Pancreas (tissue), 10 donors: ENCODE measurements around the gene PAX9. TPM values are rescaled to one million over a fixed set of nuclear protein-coding genes. Genes with fewer than 3 reads are reported as not detected.

Experiments
- ATAC-seq, 4 donors: fragments of 200-7000 bp; cut with Tn5 transposase; one replicate each; pipeline versions ENCODE4 v1.8.0 to v1.9.1; 2020; ENCODE audit warnings: mild to moderate bottlenecking in 4 of 4, moderate library complexity in 4 of 4
- DNase-seq, 6 donors: peaks; one replicate each; pipeline ENCODE4 v3.0.0-alpha.2; 2020
- FAIRE-seq: peaks from 2 replicates; lab custom pipeline; 2012; peaks lifted over from hg19 to GRCh38; lab: Jason Lieb, UNC
- H3K27ac ChIP-seq, 4 donors: fragments of 200-600 bp; sonication (generic); 1 replicate in 3 of 4; 2 replicates in 1 of 4; pipeline versions ENCODE4 v1.5.0 to v1.8.0; 2020
- H3K27me3 ChIP-seq, 4 donors: fragments of 200-600 bp; one replicate each; pipeline ENCODE4 v1.8.0; 2021
- H3K36me3 ChIP-seq, 3 donors: fragments of 200-600 bp; sonication (generic) in 1 of 3; one replicate each; pipeline versions ENCODE4 v1.5.0 to v1.8.0; 2020 to 2021
- H3K4me1 ChIP-seq, 3 donors: fragments of 200-600 bp; one replicate each; pipeline ENCODE4 v1.8.0; 2021
- H3K4me3 ChIP-seq, 4 donors: fragments of 200-600 bp; sonication (generic) in 2 of 4; one replicate each; pipeline versions ENCODE4 v1.5.0 to v1.8.0; 2020 to 2021
- H3K9me3 ChIP-seq, 4 donors: fragments of 200-600 bp; one replicate each; pipeline ENCODE4 v1.8.0; 2021
- CTCF ChIP-seq, 4 donors: fragments of 200-600 bp; sonication (generic) in 3 of 4; IDR thresholded peaks; one replicate each; pipeline versions ENCODE4 v1.5.0 to v1.8.0; 2021; ENCODE audit warnings: antibody characterized with exemption in 4 of 4
- WGBS, 2 donors: extraction: QIAGEN DNeasy Blood & Tissue Kit; methylation state at CpG; one replicate each; pipeline ENCODE4 v1.1.7; 2013; 5-methylcytosine and 5-hydroxymethylcytosine counted together
- intact Hi-C, 3 donors: fragments of 100-400 bp; cut with DNase I; formaldehyde crosslinking; loops; one replicate each; pipeline versions ENCODE4 v1.11.1 to v1.14.2; 2022
- polyA plus RNA-seq, 2 donors: library from polyadenylated mRNA; stranded (reverse); fragments of 200-250 nt; gene quantifications; one replicate each; pipeline ENCODE4 v1.2.3, GENCODE V29; 2013
- total RNA-seq, 6 donors: library from RNA; stranded (reverse); fragmentation: NEBNext Ultra II Directional in 4 of 6; extraction: Animal tissue kit (Norgen Biotek cat#: 25700) in 4 of 6; gene quantifications; one replicate each; pipeline versions ENCODE4 v1.2.1 to v1.2.4, GENCODE V29; 2021 to 2023
- donor health status: healthy with polysubstance abuse.
- donor health status: DM: no; HTN: no; CAD: no; lungs with moderate emphysema.
- donor health status: DM: no; HTN: no; CAD: no.
- donor health status: control.
- donor health status: control.
- donor health status: Bipolar disorder and iron deficiency.
- donor health status: DM: yes; HTN: yes; CAD: no.
- donor health status: DM: no; HTN: no; CAD: no.
- donor health status: DM: no; HTN: no; CAD: no.
- donor health status: DM: yes; HTN: yes; CAD: no.

PAX9 gene
- total RNA-seq (under 1 TPM in 3 of 6 donors, not detected in 3; 0.09 to 0.23 (median 0.22) TPM), polyA plus RNA-seq (under 1 TPM in 1 of 2 donors, not detected in 1; 0.04 TPM)

- Histone ChIP-seq H3K27ac (no peak within 1 kb of the TSS), H3K27me3 (peaks cover 4 to 74% (median 19%) of the 10 kb centered on the region in 4 donors), H3K4me3 (peak within 1 kb of the TSS; percentile 17 to 52 (median 27)), H3K4me1 (peaks cover 7 to 23% (median 16%) of the 10 kb centered on the region in 3 donors), H3K36me3 (no peaks in the 10 kb centered on the region), H3K9me3 (no peaks in the 10 kb centered on the region)
- no peak for FAIRE-seq
- WGBS, 2 donors, result 1 to 2% methylated on average over 40 to 44 of the region's 44 CpGs
- intact Hi-C loops, result no loop called here
- peak; percentile 76 to 93 (median 87) for DNase-seq
- ATAC-seq, result peak; percentile 95 to 97 (median 96)
- no peak for TF ChIP-seq CTCF (IDR thresholded peaks at IDR 0.05)
These were observed at the start of gene PAX9 for GRCh38 chr14:36661506-36662257. Gene PAX9 (plus strand): TSS chr14:36661860. CDS start chr14:36662090, 230 bp downstream.

- TF ChIP-seq CTCF (IDR thresholded peaks at IDR 0.05), result no peak
- intact Hi-C loops, result no loop called here
- H3K27ac ChIP-seq, result no peak overlapping the region
- no peak overlapping the region for H3K4me3 ChIP-seq
- 50 to 54% methylated on average over 5 of the region's 5 CpGs for WGBS, 2 donors
- no peak for DNase-seq
- no peak for ATAC-seq
- no peak for FAIRE-seq
- H3K27me3 ChIP-seq, result no peaks in the 10 kb centered on the region
- H3K36me3 ChIP-seq, result no peaks in the 10 kb centered on the region
- no peaks in the 10 kb centered on the region for H3K9me3 ChIP-seq
- no peaks in the 10 kb centered on the region for H3K4me1 ChIP-seq
These were observed 43.8 kb upstream of the PAX9 start for GRCh38 chr14:36617824-36618223.

- FAIRE-seq, result no peak
- H3K4me1 ChIP-seq, result no peaks in the 10 kb centered on the region
- H3K9me3 ChIP-seq, result no peaks in the 10 kb centered on the region
- no peak overlapping the region for H3K27ac ChIP-seq
- H3K4me3 ChIP-seq, result no peak overlapping the region
- intact Hi-C loops, result no loop called here
- no peaks in the 10 kb centered on the region for H3K36me3 ChIP-seq
- H3K27me3 ChIP-seq, result no peaks in the 10 kb centered on the region
- ATAC-seq, result no peak
- DNase-seq, result no peak
- 24 to 48% methylated on average over 2 of the region's 2 CpGs for WGBS, 2 donors
- no peak for TF ChIP-seq CTCF (IDR thresholded peaks at IDR 0.05)
These were observed 43.0 kb upstream of the PAX9 start for GRCh38 chr14:36618641-36619040.

GRCh38 chr14:36619131-36619530 lies 42.5 kb upstream of the PAX9 start:
- no peak for FAIRE-seq
- WGBS, 2 donors, result 56 to 65% methylated on average over 3 of the region's 3 CpGs
- Histone ChIP-seq H3K4me3 (no peak overlapping the region), H3K27ac (no peak overlapping the region), H3K4me1 (no peaks in the 10 kb centered on the region), H3K9me3 (no peaks in the 10 kb centered on the region), H3K36me3 (no peaks in the 10 kb centered on the region), H3K27me3 (no peaks in the 10 kb centered on the region)
- intact Hi-C loops, result no loop called here
- no peak for ATAC-seq
- DNase-seq, result no peak
- no peak for TF ChIP-seq CTCF (IDR thresholded peaks at IDR 0.05)

GRCh38 chr14:36619853-36620252 lies 41.8 kb upstream of the PAX9 start:
- WGBS, 2 donors, result 67 to 77% methylated on average over 2 of the region's 2 CpGs
- ATAC-seq (no peak), DNase-seq (no peak), FAIRE-seq (no peak)
- intact Hi-C loops, result no loop called here
- no peaks in the 10 kb centered on the region for H3K4me1 ChIP-seq
- no peaks in the 10 kb centered on the region for H3K36me3 ChIP-seq
- no peaks in the 10 kb centered on the region for H3K27me3 ChIP-seq
- H3K4me3 ChIP-seq, result no peak overlapping the region
- H3K27ac ChIP-seq, result no peak overlapping the region
- TF ChIP-seq CTCF (IDR thresholded peaks at IDR 0.05), result no peak
- no peaks in the 10 kb centered on the region for H3K9me3 ChIP-seq
